ENCODE data around the gene WDR87. TPM values are rescaled to one million over a fixed set of nuclear protein-coding genes. Genes with fewer than 3 reads are reported as not detected.

The WDR87 gene
- total and polyA plus RNA-seq, 2 donors (not counting 3 experiments of a cell fraction or from before 2014, with no cell fraction given): not detected

DNA sequence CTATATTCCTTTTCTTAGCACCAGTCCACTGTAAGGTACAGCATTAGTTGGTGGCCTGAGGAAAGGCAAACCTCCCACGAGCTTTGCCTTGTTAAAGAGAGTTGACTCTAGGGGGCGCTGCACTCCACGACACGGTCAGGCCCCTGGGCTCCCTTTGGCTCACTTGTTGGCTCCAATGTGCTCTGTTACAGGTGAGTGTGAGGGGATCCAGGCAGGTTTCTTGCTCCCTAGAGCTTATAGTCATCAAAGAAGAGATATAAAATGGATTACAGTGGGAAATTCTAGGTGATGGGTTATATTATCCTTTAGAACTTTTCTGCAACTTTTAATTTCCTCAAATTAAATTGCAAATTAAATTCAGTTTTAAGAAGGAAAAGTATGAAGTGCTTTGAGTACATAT is 3.7 kb downstream of the WDR87 start:
- no TSS peak for BruUV-seq (replicated peaks)
- no peak overlapping the region for H3K4me3 ChIP-seq (replicated peaks in 1 of 3; ENCODE audit: insufficient read depth in 1 of 3, low read depth in 1 of 3, low read length in 3 of 3)
- no peaks in the 10 kb centered on the region for H4K20me1 ChIP-seq (replicated peaks; ENCODE audit: control insufficient read depth, extremely low read depth, insufficient read depth, low read length)
- H3K4me1 ChIP-seq (ENCODE audit: control insufficient read depth, extremely low read depth, insufficient read depth, low read length): peaks cover 5% of the 10 kb centered on the region
- H3K79me2 ChIP-seq (ENCODE audit: control insufficient read depth, insufficient read depth, low read length): peaks cover 5% of the 10 kb centered on the region
- no peak overlapping the region for H3K9ac ChIP-seq (replicated peaks; ENCODE audit: extremely low read depth, insufficient read depth, low read length)
- no peaks in the 10 kb centered on the region for H3K9me1 ChIP-seq (replicated peaks; ENCODE audit: control insufficient read depth, extremely low read depth, insufficient read depth, low read length)
- H3K4me2 ChIP-seq (ENCODE audit: insufficient read depth, low read length): no peak overlapping the region
- no peaks in the 10 kb centered on the region for H3K27me3 ChIP-seq (ENCODE audit: control insufficient read depth in 2 of 2, insufficient read depth in 2 of 2, low read length in 2 of 2)
- dilution Hi-C loops (cut with MboI; ENCODE audit: extremely low pct_ligation_motif_present, low sequenced_read_pairs): no loop called here
- H3K36me3 ChIP-seq (ENCODE audit: control insufficient read depth in 2 of 2, extremely low read depth in 1 of 2, insufficient read depth in 2 of 2, low read length in 2 of 2): no peaks in the 10 kb centered on the region
- TF ChIP-seq JUN (IDR thresholded peaks at IDR 0.05; ENCODE audit: borderline replicate concordance, insufficient read depth, insufficient read length, low read depth) (no peak), MYC (IDR thresholded peaks at IDR 0.05; ENCODE audit: low read depth, low read length) (no peak)
- TF ChIP-seq, protein P1, sequence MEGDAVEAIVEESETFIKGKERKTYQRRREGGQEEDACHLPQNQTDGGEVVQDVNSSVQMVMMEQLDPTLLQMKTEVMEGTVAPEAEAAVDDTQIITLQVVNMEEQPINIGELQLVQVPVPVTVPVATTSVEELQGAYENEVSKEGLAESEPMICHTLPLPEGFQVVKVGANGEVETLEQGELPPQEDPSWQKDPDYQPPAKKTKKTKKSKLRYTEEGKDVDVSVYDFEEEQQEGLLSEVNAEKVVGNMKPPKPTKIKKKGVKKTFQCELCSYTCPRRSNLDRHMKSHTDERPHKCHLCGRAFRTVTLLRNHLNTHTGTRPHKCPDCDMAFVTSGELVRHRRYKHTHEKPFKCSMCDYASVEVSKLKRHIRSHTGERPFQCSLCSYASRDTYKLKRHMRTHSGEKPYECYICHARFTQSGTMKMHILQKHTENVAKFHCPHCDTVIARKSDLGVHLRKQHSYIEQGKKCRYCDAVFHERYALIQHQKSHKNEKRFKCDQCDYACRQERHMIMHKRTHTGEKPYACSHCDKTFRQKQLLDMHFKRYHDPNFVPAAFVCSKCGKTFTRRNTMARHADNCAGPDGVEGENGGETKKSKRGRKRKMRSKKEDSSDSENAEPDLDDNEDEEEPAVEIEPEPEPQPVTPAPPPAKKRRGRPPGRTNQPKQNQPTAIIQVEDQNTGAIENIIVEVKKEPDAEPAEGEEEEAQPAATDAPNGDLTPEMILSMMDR (IDR thresholded peaks at IDR 0.05; ENCODE audit: extremely low read depth in 1 of 2, insufficient read depth in 1 of 2, low read depth in 1 of 2, low read length in 2 of 2): peak; percentile 83 to 84
- H3K9me3 ChIP-seq (replicated peaks; ENCODE audit: control insufficient read depth, insufficient read depth, low read length): no peaks in the 10 kb centered on the region
- POLR2A ChIA-PET: no interaction called here
- no peak overlapping the region for H3K27ac ChIP-seq (ENCODE audit: insufficient read depth, low read depth, low read length)
- FAIRE-seq (peak; percentile 81), DNase-seq (ENCODE audit: low read depth, low spot score) (peak; percentile 73)
- no peak overlapping the region for H2AFZ ChIP-seq (ENCODE audit: low read depth, low read length)
- CTCF ChIA-PET: interaction anchor here (0.5 to 8.4 kb wide), 102 partner anchors 10 to 500 kb away, joined by 3 to 145 read pairs (median 5); partner anchors contain the start of genes CATSPERG, FAM98C, GGN and PSMD8
- intact Hi-C loops (cut with micrococcal nuclease): loop anchor here (1.0 kb wide), 3 partner anchors 101 to 193 kb away; no protein-coding TSS in a partner anchor

DNA sequence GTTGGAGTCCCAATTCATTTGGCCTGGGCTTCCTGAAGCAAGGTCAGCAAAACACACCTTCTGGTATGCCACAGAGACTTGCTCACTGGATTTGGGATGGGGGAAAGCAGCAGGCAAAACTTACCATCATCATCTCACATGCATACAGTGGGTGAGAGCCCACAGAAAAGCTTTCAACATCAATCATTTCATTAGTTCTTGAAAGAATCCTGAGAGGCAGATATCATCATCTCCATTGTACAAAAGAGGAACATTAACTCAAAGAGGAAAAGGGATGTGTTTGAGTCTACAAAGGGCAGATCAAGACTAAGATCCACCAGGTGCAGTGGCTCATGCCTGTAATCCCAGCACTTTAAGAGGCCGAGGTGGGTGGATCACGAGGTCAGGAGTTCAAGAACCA is 6.4 kb downstream of the WDR87 start:
- no peaks in the 10 kb centered on the region for H3K9me3 ChIP-seq (replicated peaks; ENCODE audit: control insufficient read depth, insufficient read depth, low read length)
- H3K4me3 ChIP-seq (replicated peaks in 1 of 3; ENCODE audit: insufficient read depth in 1 of 3, low read depth in 1 of 3, low read length in 3 of 3): no peak overlapping the region
- no TSS peak for BruUV-seq (replicated peaks)
- H3K4me2 ChIP-seq (ENCODE audit: insufficient read depth, low read length): no peak overlapping the region
- intact Hi-C loops (cut with micrococcal nuclease): loop anchor here (5.0 kb wide), 1 partner anchor 417 kb away; the partner anchor contains the start of genes KCNK6 and YIF1B
- H4K20me1 ChIP-seq (replicated peaks; ENCODE audit: control insufficient read depth, extremely low read depth, insufficient read depth, low read length): no peaks in the 10 kb centered on the region
- CTCF ChIA-PET: interaction anchor here (1.1 to 8.4 kb wide), 3 partner anchors 145 to 435 kb away, joined by 3 to 145 read pairs (median 11); partner anchors contain the start of gene CATSPERG
- POLR2A ChIA-PET: no interaction called here
- no peaks in the 10 kb centered on the region for H3K4me1 ChIP-seq (ENCODE audit: control insufficient read depth, extremely low read depth, insufficient read depth, low read length)
- H3K27me3 ChIP-seq (ENCODE audit: control insufficient read depth in 2 of 2, insufficient read depth in 2 of 2, low read length in 2 of 2): no peaks in the 10 kb centered on the region
- dilution Hi-C loops (cut with MboI; ENCODE audit: extremely low pct_ligation_motif_present, low sequenced_read_pairs): no loop called here
- no peak overlapping the region for H3K9ac ChIP-seq (replicated peaks; ENCODE audit: extremely low read depth, insufficient read depth, low read length)
- H3K36me3 ChIP-seq (ENCODE audit: control insufficient read depth in 2 of 2, extremely low read depth in 1 of 2, insufficient read depth in 2 of 2, low read length in 2 of 2): no peaks in the 10 kb centered on the region
- H3K9me1 ChIP-seq (replicated peaks; ENCODE audit: control insufficient read depth, extremely low read depth, insufficient read depth, low read length): no peaks in the 10 kb centered on the region
- H3K79me2 ChIP-seq (ENCODE audit: control insufficient read depth, insufficient read depth, low read length): no peaks in the 10 kb centered on the region
- no peak overlapping the region for H2AFZ ChIP-seq (ENCODE audit: low read depth, low read length)
- FAIRE-seq: no peak
- DNase-seq (ENCODE audit: low read depth, low spot score): no peak
- no peak overlapping the region for H3K27ac ChIP-seq (ENCODE audit: insufficient read depth, low read depth, low read length)
- TF ChIP-seq EZH2 (IDR thresholded peaks at IDR 0.05; ENCODE audit: borderline replicate concordance, low read depth, low read length, severe bottlenecking) (no peak), POLR2A (IDR thresholded peaks at IDR 0.05; ENCODE audit: low read depth, low read length) (no peak), GATA2 (IDR thresholded peaks at IDR 0.05; ENCODE audit: insufficient read depth, insufficient read length, low read depth, low read length) (no peak), FOS (IDR thresholded peaks at IDR 0.05; ENCODE audit: borderline replicate concordance, insufficient read depth, low read length) (no peak), JUN (IDR thresholded peaks at IDR 0.05; ENCODE audit: borderline replicate concordance, insufficient read depth, insufficient read length, low read depth) (no peak), MYC (IDR thresholded peaks at IDR 0.05; ENCODE audit: low read depth, low read length) (no peak), POLR2AphosphoS5 (IDR thresholded peaks at IDR 0.05; ENCODE audit: insufficient read depth, low read depth, low read length) (no peak)
- TF ChIP-seq, protein P1 (IDR thresholded peaks at IDR 0.05; ENCODE audit: extremely low read depth in 1 of 2, insufficient read depth in 1 of 2, low read depth in 1 of 2, low read length in 2 of 2): no peak
- TF ChIP-seq, protein P2, sequence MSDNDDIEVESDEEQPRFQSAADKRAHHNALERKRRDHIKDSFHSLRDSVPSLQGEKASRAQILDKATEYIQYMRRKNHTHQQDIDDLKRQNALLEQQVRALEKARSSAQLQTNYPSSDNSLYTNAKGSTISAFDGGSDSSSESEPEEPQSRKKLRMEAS (IDR thresholded peaks at IDR 0.05; ENCODE audit: insufficient read depth, insufficient read length): no peak

Data from endothelial cell of umbilical vein (primary cell).